Measurements from ENCODE around the gene CHMP4B.

- TF ChIP-seq, protein P1, sequence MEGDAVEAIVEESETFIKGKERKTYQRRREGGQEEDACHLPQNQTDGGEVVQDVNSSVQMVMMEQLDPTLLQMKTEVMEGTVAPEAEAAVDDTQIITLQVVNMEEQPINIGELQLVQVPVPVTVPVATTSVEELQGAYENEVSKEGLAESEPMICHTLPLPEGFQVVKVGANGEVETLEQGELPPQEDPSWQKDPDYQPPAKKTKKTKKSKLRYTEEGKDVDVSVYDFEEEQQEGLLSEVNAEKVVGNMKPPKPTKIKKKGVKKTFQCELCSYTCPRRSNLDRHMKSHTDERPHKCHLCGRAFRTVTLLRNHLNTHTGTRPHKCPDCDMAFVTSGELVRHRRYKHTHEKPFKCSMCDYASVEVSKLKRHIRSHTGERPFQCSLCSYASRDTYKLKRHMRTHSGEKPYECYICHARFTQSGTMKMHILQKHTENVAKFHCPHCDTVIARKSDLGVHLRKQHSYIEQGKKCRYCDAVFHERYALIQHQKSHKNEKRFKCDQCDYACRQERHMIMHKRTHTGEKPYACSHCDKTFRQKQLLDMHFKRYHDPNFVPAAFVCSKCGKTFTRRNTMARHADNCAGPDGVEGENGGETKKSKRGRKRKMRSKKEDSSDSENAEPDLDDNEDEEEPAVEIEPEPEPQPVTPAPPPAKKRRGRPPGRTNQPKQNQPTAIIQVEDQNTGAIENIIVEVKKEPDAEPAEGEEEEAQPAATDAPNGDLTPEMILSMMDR (IDR thresholded peaks at IDR 0.05): no peak
- no peak for TF ChIP-seq ZFX (IDR thresholded peaks at IDR 0.05; ENCODE audit: borderline replicate concordance)
Measured at GRCh38 chr20:33828967-33829560, 17.9 kb downstream of the CHMP4B start.
